Gastrocnemius medialis (tissue), 4 donors: ENCODE measurements around the gene CABLES2. TPM values are rescaled to one million over a fixed set of nuclear protein-coding genes. Genes with fewer than 3 reads are reported as not detected.

Experiments used
- ATAC-seq, 2 donors: fragments of 150-250 bp; one replicate each; pipeline ENCODE4 v1.9.1; 2016
- DNase-seq, 2 donors: peaks; one replicate each; pipeline ENCODE4 v3.0.0-alpha.2; 2019
- H3K27ac ChIP-seq, 4 donors: fragments of 200-600 bp; sonication (generic); 1 replicate in 1 of 4; 2 replicates in 3 of 4; pipeline ENCODE4 v1.5.1; 2016 to 2018; ENCODE audit warnings: mild to moderate bottlenecking in 2 of 4, moderate library complexity in 1 of 4
- H3K27me3 ChIP-seq, 3 donors: fragments of 200-600 bp; sonication (generic) in 2 of 3; 1 replicate in 1 of 3; 2 replicates in 2 of 3; pipeline versions ENCODE4 v1.5.1 to v1.6.0; 2016 to 2019; ENCODE audit warnings: mild to moderate bottlenecking in 1 of 3, moderate library complexity in 1 of 3
- H3K36me3 ChIP-seq, 2 donors: fragments of 200-600 bp; sonication (generic) in 1 of 2; one replicate each; pipeline ENCODE4 v1.5.1; 2017 to 2018
- H3K4me1 ChIP-seq, 2 donors: fragments of 200-600 bp; sonication (generic) in 1 of 2; one replicate each; pipeline ENCODE4 v1.5.1; 2016 to 2017; ENCODE audit warnings: mild to moderate bottlenecking in 2 of 2
- H3K4me3 ChIP-seq, 4 donors: fragments of 200-600 bp; sonication (generic) in 3 of 4; 1 replicate in 1 of 4; 2 replicates in 3 of 4; pipeline ENCODE4 v1.5.1; 2016 to 2019; ENCODE audit warnings: mild to moderate bottlenecking in 2 of 4
- H3K9me3 ChIP-seq, 3 donors: fragments of 200-600 bp; sonication (generic) in 2 of 3; 1 replicate in 1 of 3; 2 replicates in 2 of 3; pipeline ENCODE4 v1.5.1; 2016 to 2019
- POLR2A ChIP-seq, 2 donors: fragments of 450-650 bp; IDR thresholded peaks; one replicate each; pipeline ENCODE4 v1.6.1; 2017; ENCODE audit warnings: antibody characterized with exemption in 2 of 2, mild to moderate bottlenecking in 2 of 2, moderate library complexity in 2 of 2
- in situ Hi-C, 4 donors: fragments of 200-750 bp; cut with MboI; loops; one replicate each; pipeline versions ENCODE4 v1.15.0 to v1.8.0; 2017; ENCODE audit warnings: low sequenced_read_pairs in 4 of 4
- intact Hi-C: fragments of 100-400 bp; cut with DNase I; formaldehyde crosslinking; loops from one replicate; pipeline ENCODE4 v1.15.1; 2023; ENCODE audit warnings: low total_unique reads
- total RNA-seq, 4 donors: library from RNA; depleted of rRNA; stranded (reverse); fragments of >200 nt; gene quantifications; one replicate each; pipeline versions ENCODE4 v1.1.0 to v1.2.3, GENCODE V29; 2016
- TF ChIP-seq, protein P1 (sequence below), 5 experiments: fragments of 450-650 bp in 3 of 5; fragments of 200-600 bp in 2 of 5; sonication (generic) in 2 of 5; IDR thresholded peaks in 4 of 5; conservative IDR thresholded peaks in 1 of 5; 1 replicate in 4 of 5; 2 replicates in 1 of 5; pipeline ENCODE4 v1.5.1; 2016 to 2019; ENCODE audit warnings: antibody characterized with exemption in 5 of 5, mild to moderate bottlenecking in 3 of 5, moderate library complexity in 3 of 5

CABLES2 gene
- total RNA-seq, 4 donors from 2014 or later, result 3.6 to 9.3 (median 4.2) TPM

- H3K36me3 ChIP-seq, result peaks cover 0 to 32% of the 10 kb centered on the region in 2 donors
- in situ Hi-C loops, result loop anchor here in 2 of 4 donors (25.0 kb wide), 3 partner anchors 105 to 380 kb away; partner anchors contain the start of gene MTG2 (in 1 of the 2)
Measured at GRCh38 chr20:62392077-62392418, 15.0 kb downstream of the CABLES2 start.

DNA sequence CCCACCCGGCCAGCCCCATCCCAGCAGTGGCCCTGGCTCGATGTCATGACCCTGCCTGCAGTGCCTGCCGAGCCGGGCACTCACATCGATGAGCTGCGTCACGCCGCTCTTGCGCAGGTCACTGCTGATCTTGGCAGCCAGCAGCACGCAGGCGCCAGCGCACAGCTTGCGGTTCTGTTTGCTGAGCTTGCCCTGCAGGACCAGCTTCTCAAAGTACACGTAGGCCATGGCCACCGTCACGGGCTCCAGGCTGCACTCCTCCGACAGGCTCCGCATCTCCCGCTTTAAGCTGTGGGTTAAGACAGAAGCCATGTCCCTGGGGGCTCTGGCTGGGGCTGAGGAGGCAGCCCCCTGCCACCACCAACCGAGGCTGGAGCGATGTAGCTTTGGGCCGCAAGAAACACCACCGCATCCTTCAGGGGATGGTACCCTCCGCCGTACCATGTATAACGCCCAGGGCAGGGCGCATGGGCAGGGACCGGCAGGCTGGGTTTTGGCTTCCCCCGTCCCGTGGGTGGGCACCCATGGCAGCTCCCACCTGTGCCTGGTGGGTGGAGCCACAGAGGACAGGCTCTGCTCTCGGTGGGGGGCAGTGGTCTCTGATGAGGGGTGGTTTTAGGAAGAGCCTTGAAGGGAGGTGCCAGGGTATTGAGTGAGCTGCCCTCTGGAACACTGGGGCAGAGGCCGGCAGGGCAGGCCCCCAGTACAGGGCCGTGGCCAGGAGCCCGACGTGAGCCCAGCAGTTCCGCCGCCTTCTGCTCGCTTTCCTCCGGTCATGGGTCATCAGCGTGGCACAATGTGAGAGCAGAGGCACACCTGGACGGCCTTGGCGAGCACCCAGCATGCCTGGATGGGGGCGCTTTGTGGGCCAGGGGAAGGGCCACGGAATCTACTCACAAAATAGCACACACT is 15.7 kb downstream of the CABLES2 start:
- no peak for ATAC-seq
- no peak for DNase-seq
- intact Hi-C loops, result no loop called here
- TF ChIP-seq POLR2A (IDR thresholded peaks at IDR 0.05), result no peak
- TF ChIP-seq, protein P1, sequence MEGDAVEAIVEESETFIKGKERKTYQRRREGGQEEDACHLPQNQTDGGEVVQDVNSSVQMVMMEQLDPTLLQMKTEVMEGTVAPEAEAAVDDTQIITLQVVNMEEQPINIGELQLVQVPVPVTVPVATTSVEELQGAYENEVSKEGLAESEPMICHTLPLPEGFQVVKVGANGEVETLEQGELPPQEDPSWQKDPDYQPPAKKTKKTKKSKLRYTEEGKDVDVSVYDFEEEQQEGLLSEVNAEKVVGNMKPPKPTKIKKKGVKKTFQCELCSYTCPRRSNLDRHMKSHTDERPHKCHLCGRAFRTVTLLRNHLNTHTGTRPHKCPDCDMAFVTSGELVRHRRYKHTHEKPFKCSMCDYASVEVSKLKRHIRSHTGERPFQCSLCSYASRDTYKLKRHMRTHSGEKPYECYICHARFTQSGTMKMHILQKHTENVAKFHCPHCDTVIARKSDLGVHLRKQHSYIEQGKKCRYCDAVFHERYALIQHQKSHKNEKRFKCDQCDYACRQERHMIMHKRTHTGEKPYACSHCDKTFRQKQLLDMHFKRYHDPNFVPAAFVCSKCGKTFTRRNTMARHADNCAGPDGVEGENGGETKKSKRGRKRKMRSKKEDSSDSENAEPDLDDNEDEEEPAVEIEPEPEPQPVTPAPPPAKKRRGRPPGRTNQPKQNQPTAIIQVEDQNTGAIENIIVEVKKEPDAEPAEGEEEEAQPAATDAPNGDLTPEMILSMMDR (IDR thresholded peaks at IDR 0.05 in 4 of 5, conservative IDR thresholded peaks at IDR 0.05 in 1 of 5), result no peak
- no peaks in the 10 kb centered on the region for H3K27me3 ChIP-seq
- peaks cover 15% of the 10 kb centered on the region in 2 donors for H3K4me1 ChIP-seq
- H3K27ac ChIP-seq, result no peak overlapping the region
- peaks cover 0 to 32% of the 10 kb centered on the region in 2 donors for H3K36me3 ChIP-seq
- no peak overlapping the region for H3K4me3 ChIP-seq
- in situ Hi-C loops, result loop anchor here in 2 of 4 donors (25.0 kb wide), 3 partner anchors 104 to 379 kb away; partner anchors contain the start of gene MTG2 (in 1 of the 2)
- H3K9me3 ChIP-seq, result no peaks in the 10 kb centered on the region

More at GRCh38 chr20:62392077-62392418, 15.0 kb downstream of the CABLES2 start:
- DNase-seq (no peak), ATAC-seq (no peak)
- Histone ChIP-seq H3K4me1 (peaks cover 15% of the 10 kb centered on the region in 2 donors), H3K27ac (no peak overlapping the region), H3K9me3 (no peaks in the 10 kb centered on the region), H3K4me3 (no peak overlapping the region), H3K27me3 (no peaks in the 10 kb centered on the region)
- TF ChIP-seq, protein P1 (IDR thresholded peaks at IDR 0.05 in 4 of 5, conservative IDR thresholded peaks at IDR 0.05 in 1 of 5), result no peak
- intact Hi-C loops, result no loop called here

DNA sequence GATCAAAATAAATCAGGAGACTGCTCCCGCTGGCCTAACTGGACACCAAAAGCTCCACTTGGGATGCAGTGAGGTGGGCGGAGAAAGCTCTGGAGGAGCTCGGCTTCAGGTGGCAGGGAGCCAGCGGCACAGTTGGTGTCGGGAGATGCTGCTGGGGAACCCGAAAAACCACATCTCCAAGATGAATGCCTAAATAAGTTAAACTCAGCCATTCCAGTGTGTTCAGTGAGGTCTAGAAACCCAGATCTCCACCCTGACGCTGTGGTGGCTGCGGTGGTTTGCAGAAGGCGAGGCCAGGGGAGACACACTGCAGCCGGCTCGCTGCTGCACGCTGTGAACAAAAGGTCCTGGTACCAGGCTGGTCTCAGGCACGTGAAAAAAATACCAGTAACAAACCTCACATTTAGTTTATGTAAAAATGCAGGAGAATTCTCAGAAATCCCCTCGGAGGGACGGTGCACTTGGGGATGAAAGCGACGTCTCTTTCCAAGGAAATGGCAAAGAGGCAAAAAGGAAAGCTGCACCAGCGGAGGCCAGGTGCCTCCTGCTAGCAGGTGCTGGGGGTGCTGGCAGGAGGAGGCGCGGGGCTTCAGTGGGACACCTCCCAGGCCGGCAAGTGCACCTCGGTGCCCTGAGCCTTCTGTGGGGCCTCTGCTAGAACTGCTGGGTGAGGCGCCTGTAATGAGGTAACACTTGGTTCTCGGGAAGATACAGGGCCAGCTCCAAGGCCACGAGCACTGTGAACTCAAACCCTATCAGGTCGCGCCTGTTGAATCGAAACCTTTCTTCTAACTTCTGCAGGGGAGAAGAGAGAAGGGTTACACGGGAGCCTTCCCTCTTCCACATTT is 16.5 kb downstream of the CABLES2 start:
- peaks cover 18 to 21% of the 10 kb centered on the region in 2 donors for H3K4me1 ChIP-seq
- no peak overlapping the region for H3K4me3 ChIP-seq
- peaks cover 0 to 32% of the 10 kb centered on the region in 2 donors for H3K36me3 ChIP-seq
- H3K27ac ChIP-seq, result no peak overlapping the region
- ATAC-seq (no peak), DNase-seq (no peak)
- TF ChIP-seq POLR2A (IDR thresholded peaks at IDR 0.05), result no peak
- TF ChIP-seq, protein P1 (IDR thresholded peaks at IDR 0.05 in 4 of 5, conservative IDR thresholded peaks at IDR 0.05 in 1 of 5), result no peak
- no peaks in the 10 kb centered on the region for H3K9me3 ChIP-seq
- intact Hi-C loops, result no loop called here
- in situ Hi-C loops, result loop anchor here in 2 of 4 donors (25.0 kb wide), 3 partner anchors 103 to 378 kb away; partner anchors contain the start of gene MTG2 (in 1 of the 2)
- no peaks in the 10 kb centered on the region for H3K27me3 ChIP-seq

DNA sequence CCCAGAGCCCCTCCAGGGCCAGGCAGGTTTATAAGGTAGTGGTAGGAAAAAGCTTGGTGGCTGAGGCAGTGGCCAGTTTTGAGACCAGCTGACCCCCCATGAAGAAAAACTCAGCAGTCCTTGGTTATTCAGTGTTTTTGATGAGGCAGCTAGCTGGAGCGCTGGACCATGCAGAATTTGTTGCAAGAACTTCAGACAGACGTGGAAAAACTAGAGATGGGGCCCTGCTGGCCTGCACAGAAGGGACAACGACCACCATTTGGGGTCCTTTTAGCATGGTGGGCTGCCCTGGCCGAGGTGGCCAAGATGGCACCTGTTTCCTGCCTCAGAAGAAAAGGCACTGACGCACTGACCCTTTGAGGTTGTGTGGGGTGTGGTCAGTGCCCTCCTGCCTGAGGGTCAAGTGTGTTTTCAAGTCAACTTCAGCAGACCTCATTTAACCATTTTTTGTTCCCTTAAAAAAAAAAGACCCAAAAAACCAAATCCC is 17.4 kb downstream of the CABLES2 start:
- no peak for DNase-seq
- H3K27ac ChIP-seq, result no peak overlapping the region
- H3K27me3 ChIP-seq, result no peaks in the 10 kb centered on the region
- intact Hi-C loops, result loop anchor here (10.0 kb wide), 1 partner anchor 205 kb away; the partner anchor contains the start of gene MTG2
- TF ChIP-seq, protein P1 (IDR thresholded peaks at IDR 0.05 in 4 of 5, conservative IDR thresholded peaks at IDR 0.05 in 1 of 5), result no peak
- no peak for TF ChIP-seq POLR2A (IDR thresholded peaks at IDR 0.05)
- no peak for ATAC-seq
- in situ Hi-C loops, result loop anchor here (10.0 to 25.0 kb wide), 5 partner anchors 85 to 377 kb away; partner anchors contain the start of genes ADRM1 (in 1 of the 4) and MTG2 (in 1 of the 4)
- H3K36me3 ChIP-seq, result peaks cover 0 to 32% of the 10 kb centered on the region in 2 donors
- H3K4me1 ChIP-seq, result peaks cover 24 to 27% of the 10 kb centered on the region in 2 donors
- H3K9me3 ChIP-seq, result no peaks in the 10 kb centered on the region
- H3K4me3 ChIP-seq, result no peak overlapping the region
